Endothelial cell of umbilical vein (primary cell): ENCODE results near the gene SLC45A2. TPM values are rescaled to one million over a fixed set of nuclear protein-coding genes. Genes with fewer than 3 reads are reported as not detected.

Experiments used
- BruUV-seq: library from RNA; stranded (reverse); fragments of 400-500 nt; replicated peaks from 2 replicates; lab custom pipeline; 2021; lab: Mats Ljungman, UMichigan
- CTCF ChIA-PET: fragments of 300-600, 350-600 bp; sonication (Branson Sonifier 250); formaldehyde crosslinking; loops from one replicate; lab custom pipeline; 2021; ENCODE audit warnings: antibody characterized with exemption, inconsistent platforms; lab: Charles Lee
- POLR2A ChIA-PET: fragments of 300-600, 350-600 bp; sonication (Branson Sonifier 250); formaldehyde crosslinking; loops from one replicate; lab custom pipeline; 2021; ENCODE audit warnings: antibody characterized with exemption, inconsistent platforms; lab: Charles Lee
- DNase-seq: peaks from one replicate; pipeline ENCODE4 v3.0.0-alpha.2; 2011; ENCODE audit warnings: low read depth, low spot score
- FAIRE-seq: peaks from 2 replicates; lab custom pipeline; 2011; peaks lifted over from hg19 to GRCh38; lab: Jason Lieb, UNC
- H2AFZ ChIP-seq: 2 replicates; pipeline ENCODE4 v1.6.0; 2012; ENCODE audit warnings: low read depth, low read length, control low read depth, inconsistent platforms
- H3K27ac ChIP-seq: 2 replicates; pipeline ENCODE4 v1.5.1; 2011; ENCODE audit warnings: low read depth, mild to moderate bottlenecking, control low read depth, low read length, moderate library complexity; ENCODE audit not compliant: insufficient read depth
- H3K27me3 ChIP-seq, 2 experiments: 2 replicates each; pipeline versions ENCODE4 v1.6.0 to v1.6.1; 2011; ENCODE audit warnings: low read length in 2 of 2, mixed read lengths in 1 of 2; ENCODE audit not compliant: control insufficient read depth in 2 of 2, insufficient read depth in 2 of 2
- H3K36me3 ChIP-seq, 2 experiments: 2 replicates in 1 of 2; 3 replicates in 1 of 2; pipeline ENCODE4 v1.5.1; 2011; ENCODE audit warnings: low read length in 2 of 2, mild to moderate bottlenecking in 1 of 2, moderate library complexity in 1 of 2; ENCODE audit not compliant: control insufficient read depth in 2 of 2, insufficient read depth in 2 of 2; ENCODE audit errors: extremely low read depth in 1 of 2
- H3K4me1 ChIP-seq: 3 replicates; pipeline ENCODE4 v1.5.1; 2011; ENCODE audit warnings: mild to moderate bottlenecking, low read length; ENCODE audit not compliant: control insufficient read depth, insufficient read depth; ENCODE audit errors: extremely low read depth
- H3K4me2 ChIP-seq: 2 replicates; pipeline ENCODE4 v1.6.1; 2011; ENCODE audit warnings: low read length, control low read depth, mixed read lengths; ENCODE audit not compliant: insufficient read depth
- H3K4me3 ChIP-seq, 3 experiments: fragments of 200-600 bp in 1 of 3; sonication (generic), shearing (Covaris generic) in 1 of 3; replicated peaks in 1 of 3; 2 replicates each; pipeline ENCODE4 v1.5.1; 2011 to 2016; ENCODE audit warnings: control low read depth in 3 of 3, low read length in 3 of 3, mild to moderate bottlenecking in 2 of 3, inconsistent platforms in 1 of 3, low read depth in 1 of 3, moderate library complexity in 1 of 3; ENCODE audit not compliant: insufficient read depth in 1 of 3
- H3K79me2 ChIP-seq: 2 replicates; pipeline ENCODE4 v1.6.0; 2012; ENCODE audit warnings: low read length, inconsistent platforms; ENCODE audit not compliant: control insufficient read depth, insufficient read depth
- H3K9ac ChIP-seq: replicated peaks from 2 replicates; pipeline ENCODE3; 2011; ENCODE audit warnings: low read length, control low read depth; ENCODE audit not compliant: insufficient read depth; ENCODE audit errors: extremely low read depth
- H3K9me1 ChIP-seq: replicated peaks from 3 replicates; pipeline ENCODE4 v1.6.0; 2011; ENCODE audit warnings: mild to moderate bottlenecking, low read length; ENCODE audit not compliant: control insufficient read depth, insufficient read depth; ENCODE audit errors: extremely low read depth
- H3K9me3 ChIP-seq: replicated peaks from 2 replicates; pipeline ENCODE4 v1.5.1; 2012; ENCODE audit warnings: low read length, inconsistent platforms; ENCODE audit not compliant: control insufficient read depth, insufficient read depth
- H4K20me1 ChIP-seq: replicated peaks from 2 replicates; pipeline ENCODE3; 2011; ENCODE audit warnings: mild to moderate bottlenecking, low read length; ENCODE audit not compliant: control insufficient read depth, insufficient read depth; ENCODE audit errors: extremely low read depth
- EZH2 ChIP-seq: IDR thresholded peaks from 2 replicates; pipeline ENCODE4 v1.6.1; 2012; ENCODE audit warnings: borderline replicate concordance, low read depth, mild to moderate bottlenecking, moderate library complexity, low read length, inconsistent platforms; ENCODE audit not compliant: severe bottlenecking
- FOS ChIP-seq: IDR thresholded peaks from 2 replicates; pipeline ENCODE4 v1.6.1; 2011; ENCODE audit warnings: mild to moderate bottlenecking, low read length, moderate library complexity, borderline replicate concordance; ENCODE audit not compliant: insufficient read depth
- GATA2 ChIP-seq: IDR thresholded peaks from 2 replicates; pipeline ENCODE4 v1.7.0; 2011; ENCODE audit warnings: low read depth, mild to moderate bottlenecking, moderate library complexity, mixed read lengths, low read length; ENCODE audit not compliant: insufficient read length, insufficient read depth
- JUN ChIP-seq: IDR thresholded peaks from 2 replicates; pipeline ENCODE4 v1.6.1; 2011; ENCODE audit warnings: borderline replicate concordance, low read depth; ENCODE audit not compliant: insufficient read length, insufficient read depth
- MYC ChIP-seq: IDR thresholded peaks from one replicate; pipeline ENCODE4 v1.6.1; 2011; ENCODE audit warnings: mild to moderate bottlenecking, low read depth, low read length
- POLR2A ChIP-seq: IDR thresholded peaks from 2 replicates; pipeline ENCODE4 v1.6.1; 2012; ENCODE audit warnings: low read depth, mild to moderate bottlenecking, control low read depth, low read length
- POLR2AphosphoS5 ChIP-seq: IDR thresholded peaks from 2 replicates; pipeline ENCODE4 v1.6.1; 2012; ENCODE audit warnings: low read depth, mild to moderate bottlenecking, control low read depth, low read length, moderate library complexity; ENCODE audit not compliant: insufficient read depth
- dilution Hi-C: fragments of 300-500 bp; cut with MboI; formaldehyde crosslinking; loops from one replicate; pipeline ENCODE4 v1.15.0; 2019; ENCODE audit warnings: low sequenced_read_pairs; ENCODE audit not compliant: extremely low pct_ligation_motif_present
- intact Hi-C: fragments of 100-400 bp; cut with micrococcal nuclease; formaldehyde crosslinking; loops from one replicate; pipeline ENCODE4 v1.10.0; 2022
- polyA plus RNA-seq, 4 experiments: library from polyadenylated mRNA; depleted of rRNA in 3 of 4; stranded (reverse) in 3 of 4; unstranded in 1 of 4; fragments of >200 nt; gene quantifications; 2 replicates each; pipeline versions ENCODE4 v1.2.1 to v1.2.3, GENCODE V29; 2011 to 2012; ENCODE audit warnings: missing spikeins in 1 of 4
- total RNA-seq: library from RNA; stranded (reverse); gene quantifications from 2 replicates; pipeline ENCODE4 v1.2.3, GENCODE V29; 2021
- TF ChIP-seq, protein P1 (sequence below): IDR thresholded peaks from 2 replicates; pipeline ENCODE4 v1.6.1; 2011; ENCODE audit not compliant: insufficient read depth, insufficient read length
- TF ChIP-seq, protein P2 (sequence below), 2 donors: IDR thresholded peaks; 1 replicate in 1 of 2; 2 replicates in 1 of 2; pipeline ENCODE4 v1.5.1; 2011; ENCODE audit warnings: low read length in 2 of 2, mild to moderate bottlenecking in 2 of 2, moderate library complexity in 2 of 2, control low read depth in 1 of 2, inconsistent platforms in 1 of 2, low read depth in 1 of 2; ENCODE audit not compliant: insufficient read depth in 1 of 2; ENCODE audit errors: extremely low read depth in 1 of 2

Gene SLC45A2
- total and polyA plus RNA-seq, 2 donors (not counting 3 experiments of a cell fraction or from before 2014, with no cell fraction given), result not detected

DNA sequence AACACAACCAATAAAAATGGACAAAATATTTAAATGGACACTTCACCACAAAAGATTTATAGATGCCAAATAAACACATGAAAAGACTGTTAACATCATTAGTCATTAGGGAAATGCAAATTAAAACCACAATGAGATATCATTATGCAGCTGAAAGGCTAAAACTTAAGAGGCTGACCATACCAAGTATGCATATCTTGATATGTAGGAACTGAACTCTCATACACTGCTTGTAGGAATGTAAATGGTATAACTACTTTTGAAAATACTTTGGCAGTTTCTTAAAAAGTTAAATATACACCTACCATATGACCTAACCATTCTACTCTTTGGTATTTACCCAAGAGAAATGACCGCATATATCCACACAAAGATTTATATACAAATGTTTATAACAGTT is 79.1 kb downstream of the SLC45A2 start:
- FAIRE-seq (no peak), DNase-seq (no peak)
- no peak overlapping the region for H3K27ac ChIP-seq
- H3K9me1 ChIP-seq, result no peaks in the 10 kb centered on the region
- no peak overlapping the region for H3K4me3 ChIP-seq
- H3K4me1 ChIP-seq, result no peaks in the 10 kb centered on the region
- POLR2A ChIA-PET, result no interaction called here
- H3K27me3 ChIP-seq, result peaks cover 0 to 5% of the 10 kb centered on the region in 2 experiments
- dilution Hi-C loops (no loop called here), intact Hi-C loops (no loop called here)
- H3K79me2 ChIP-seq, result no peaks in the 10 kb centered on the region
- CTCF ChIA-PET, result no interaction called here
- no peaks in the 10 kb centered on the region for H4K20me1 ChIP-seq
- H3K36me3 ChIP-seq, result no peaks in the 10 kb centered on the region
- TF ChIP-seq, protein P1, sequence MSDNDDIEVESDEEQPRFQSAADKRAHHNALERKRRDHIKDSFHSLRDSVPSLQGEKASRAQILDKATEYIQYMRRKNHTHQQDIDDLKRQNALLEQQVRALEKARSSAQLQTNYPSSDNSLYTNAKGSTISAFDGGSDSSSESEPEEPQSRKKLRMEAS, result no peak
- TF ChIP-seq POLR2AphosphoS5 (no peak), JUN (no peak), FOS (no peak), POLR2A (no peak), GATA2 (no peak), EZH2 (no peak), MYC (no peak)
- TF ChIP-seq, protein P2, sequence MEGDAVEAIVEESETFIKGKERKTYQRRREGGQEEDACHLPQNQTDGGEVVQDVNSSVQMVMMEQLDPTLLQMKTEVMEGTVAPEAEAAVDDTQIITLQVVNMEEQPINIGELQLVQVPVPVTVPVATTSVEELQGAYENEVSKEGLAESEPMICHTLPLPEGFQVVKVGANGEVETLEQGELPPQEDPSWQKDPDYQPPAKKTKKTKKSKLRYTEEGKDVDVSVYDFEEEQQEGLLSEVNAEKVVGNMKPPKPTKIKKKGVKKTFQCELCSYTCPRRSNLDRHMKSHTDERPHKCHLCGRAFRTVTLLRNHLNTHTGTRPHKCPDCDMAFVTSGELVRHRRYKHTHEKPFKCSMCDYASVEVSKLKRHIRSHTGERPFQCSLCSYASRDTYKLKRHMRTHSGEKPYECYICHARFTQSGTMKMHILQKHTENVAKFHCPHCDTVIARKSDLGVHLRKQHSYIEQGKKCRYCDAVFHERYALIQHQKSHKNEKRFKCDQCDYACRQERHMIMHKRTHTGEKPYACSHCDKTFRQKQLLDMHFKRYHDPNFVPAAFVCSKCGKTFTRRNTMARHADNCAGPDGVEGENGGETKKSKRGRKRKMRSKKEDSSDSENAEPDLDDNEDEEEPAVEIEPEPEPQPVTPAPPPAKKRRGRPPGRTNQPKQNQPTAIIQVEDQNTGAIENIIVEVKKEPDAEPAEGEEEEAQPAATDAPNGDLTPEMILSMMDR (IDR thresholded peaks at IDR 0.05; ENCODE audit: extremely low read depth in 1 of 2, insufficient read depth in 1 of 2, low read depth in 1 of 2, low read length in 2 of 2), result no peak
- no TSS peak for BruUV-seq
- H3K9me3 ChIP-seq, result no peaks in the 10 kb centered on the region
- H3K9ac ChIP-seq, result no peak overlapping the region
- H2AFZ ChIP-seq, result no peak overlapping the region
- H3K4me2 ChIP-seq, result no peak overlapping the region
